Fibroblast of pulmonary artery (primary cell): ENCODE measurements around the gene WWOX.

ENCODE experiments used
- DNase-seq: peaks from one replicate; pipeline ENCODE4 v3.0.0-alpha.2; 2010; ENCODE audit warnings: low read depth
- H3K4me3 ChIP-seq: replicated peaks from 2 replicates; pipeline ENCODE4 v1.5.1; 2011; ENCODE audit warnings: low read depth, mild to moderate bottlenecking, control low read depth, low read length, moderate library complexity
- TF ChIP-seq, protein P1 (sequence below): IDR thresholded peaks from 2 replicates; pipeline ENCODE4 v1.5.1; 2011; ENCODE audit warnings: mild to moderate bottlenecking, control low read depth, low read length, inconsistent platforms; ENCODE audit errors: missing control alignments

WWOX gene

DNA sequence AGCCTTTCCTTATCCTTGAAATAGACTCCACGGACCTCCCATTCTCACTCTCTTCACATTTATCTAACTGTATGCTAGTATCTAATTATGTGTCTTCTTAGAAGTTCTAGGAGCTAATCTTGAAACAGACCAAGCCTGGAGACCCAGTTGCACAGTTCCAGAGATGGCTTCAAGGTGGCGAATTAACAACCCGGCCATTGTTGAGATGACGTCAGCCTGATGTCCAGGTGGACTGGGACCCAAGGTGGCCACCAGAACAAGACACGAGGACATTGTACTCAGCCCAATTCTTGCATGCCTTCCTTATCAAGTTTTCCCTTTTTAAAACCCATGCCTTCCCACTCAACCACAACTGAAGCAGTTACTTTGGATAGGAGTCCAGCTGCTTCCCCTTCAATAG lies 29.5 kb upstream of the WWOX start:
- TF ChIP-seq, protein P1, sequence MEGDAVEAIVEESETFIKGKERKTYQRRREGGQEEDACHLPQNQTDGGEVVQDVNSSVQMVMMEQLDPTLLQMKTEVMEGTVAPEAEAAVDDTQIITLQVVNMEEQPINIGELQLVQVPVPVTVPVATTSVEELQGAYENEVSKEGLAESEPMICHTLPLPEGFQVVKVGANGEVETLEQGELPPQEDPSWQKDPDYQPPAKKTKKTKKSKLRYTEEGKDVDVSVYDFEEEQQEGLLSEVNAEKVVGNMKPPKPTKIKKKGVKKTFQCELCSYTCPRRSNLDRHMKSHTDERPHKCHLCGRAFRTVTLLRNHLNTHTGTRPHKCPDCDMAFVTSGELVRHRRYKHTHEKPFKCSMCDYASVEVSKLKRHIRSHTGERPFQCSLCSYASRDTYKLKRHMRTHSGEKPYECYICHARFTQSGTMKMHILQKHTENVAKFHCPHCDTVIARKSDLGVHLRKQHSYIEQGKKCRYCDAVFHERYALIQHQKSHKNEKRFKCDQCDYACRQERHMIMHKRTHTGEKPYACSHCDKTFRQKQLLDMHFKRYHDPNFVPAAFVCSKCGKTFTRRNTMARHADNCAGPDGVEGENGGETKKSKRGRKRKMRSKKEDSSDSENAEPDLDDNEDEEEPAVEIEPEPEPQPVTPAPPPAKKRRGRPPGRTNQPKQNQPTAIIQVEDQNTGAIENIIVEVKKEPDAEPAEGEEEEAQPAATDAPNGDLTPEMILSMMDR, result no peak
- DNase-seq, result no peak
- H3K4me3 ChIP-seq, result no peak overlapping the region

DNA sequence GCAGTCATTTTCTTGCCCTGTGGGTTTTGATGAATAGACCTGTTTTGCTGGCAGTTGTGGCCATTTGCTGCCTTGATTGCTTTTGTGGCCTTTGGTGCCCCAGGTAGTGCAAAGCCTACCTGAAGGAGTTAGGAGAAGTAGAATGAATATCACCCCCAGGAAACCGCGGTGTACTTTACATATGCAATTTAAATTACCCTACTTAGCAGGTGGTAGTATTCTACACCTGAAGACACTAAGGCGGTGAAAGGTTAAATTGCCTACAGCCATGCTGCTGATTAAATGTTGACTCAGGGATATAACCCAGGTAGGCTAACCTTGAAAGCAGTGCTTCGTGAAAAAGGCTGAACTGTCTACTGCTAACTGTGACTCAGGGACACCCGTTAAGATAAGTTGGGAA lies 27.2 kb upstream of the WWOX start:
- no peak overlapping the region for H3K4me3 ChIP-seq
- DNase-seq, result no peak
- TF ChIP-seq, protein P1, result no peak

DNA sequence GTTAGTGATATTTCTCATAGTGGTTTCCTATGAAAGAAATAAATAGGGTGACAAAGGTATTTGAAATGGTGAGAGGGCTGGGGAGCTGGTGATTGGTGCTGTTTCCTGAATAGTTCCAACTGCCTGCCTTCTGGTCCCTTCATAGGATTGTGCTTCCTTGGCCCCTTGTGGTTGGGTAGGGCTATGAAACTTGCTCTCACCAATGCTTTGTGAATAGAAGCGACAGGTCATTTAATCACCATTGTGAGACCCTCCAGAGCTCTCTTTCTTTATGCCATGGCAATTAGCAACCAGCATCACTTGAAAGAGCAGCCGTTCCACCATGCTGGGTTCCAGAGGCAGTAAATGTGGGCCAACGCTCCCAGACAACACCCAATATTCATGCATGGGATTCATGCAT lies 23.7 kb upstream of the WWOX start:
- DNase-seq, result no peak
- TF ChIP-seq, protein P1, result no peak
- H3K4me3 ChIP-seq, result no peak overlapping the region

DNA sequence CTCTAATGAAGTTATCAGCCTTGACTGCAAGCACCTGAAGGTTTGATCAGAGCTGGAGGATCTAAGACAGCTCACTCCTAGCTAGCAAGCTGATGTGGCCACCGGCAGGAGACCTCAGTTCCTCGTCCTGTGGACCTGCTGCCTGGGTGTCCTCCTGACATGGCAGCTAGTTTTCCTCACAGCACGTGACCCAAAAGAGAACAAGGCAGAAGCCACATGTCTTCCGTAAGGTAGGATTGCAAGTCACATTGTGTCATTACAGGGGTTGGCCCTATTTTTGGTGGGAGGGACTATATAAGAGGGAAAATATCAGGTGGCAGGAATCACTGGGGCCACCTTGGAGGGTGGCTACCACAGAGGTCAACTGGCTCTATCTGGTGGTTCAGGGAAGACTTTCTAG lies 18.1 kb upstream of the WWOX start:
- no peak overlapping the region for H3K4me3 ChIP-seq
- no peak for DNase-seq
- TF ChIP-seq, protein P1, result no peak

DNA sequence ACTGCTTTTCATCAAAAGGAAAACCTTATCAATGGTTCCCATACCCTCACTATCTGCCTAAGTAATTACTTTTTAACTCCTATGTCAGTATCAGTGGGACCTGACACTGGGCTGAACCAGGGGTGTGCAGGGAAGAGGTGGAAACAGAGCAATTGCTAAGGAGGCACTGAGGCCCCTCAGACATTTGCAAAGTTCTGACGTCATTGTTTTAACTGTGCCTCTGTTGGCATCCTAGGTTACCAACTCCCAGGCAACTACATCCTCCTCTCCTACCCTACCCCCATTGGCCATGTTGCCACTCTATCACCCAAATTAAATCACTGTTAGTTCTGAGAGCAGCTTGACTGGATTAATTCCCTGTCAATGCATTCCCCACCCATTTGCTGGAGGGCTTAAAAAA lies 8.0 kb upstream of the WWOX start:
- TF ChIP-seq, protein P1, result no peak
- no peak overlapping the region for H3K4me3 ChIP-seq
- no peak for DNase-seq

DNA sequence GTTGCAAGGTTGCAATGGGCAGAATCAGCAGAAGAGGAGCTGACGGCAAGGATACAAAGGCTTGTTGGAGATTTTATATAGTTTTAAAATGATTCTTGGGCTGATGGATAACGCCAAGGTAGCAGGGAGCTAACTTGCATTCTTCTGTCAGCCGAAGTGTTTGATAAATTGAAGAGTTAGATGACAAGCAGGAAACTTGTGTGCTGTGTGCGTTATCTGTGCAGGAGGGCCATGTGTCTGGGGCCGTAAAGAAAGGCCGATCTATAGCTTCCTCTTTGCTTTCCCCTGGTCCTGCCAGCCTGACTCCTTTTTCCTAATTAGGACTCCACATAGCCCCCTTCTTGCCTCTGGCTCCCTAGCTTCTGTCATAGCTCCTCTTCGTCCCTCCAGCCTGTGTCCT lies 6.7 kb upstream of the WWOX start:
- DNase-seq, result no peak
- TF ChIP-seq, protein P1, result no peak
- no peak overlapping the region for H3K4me3 ChIP-seq

DNA sequence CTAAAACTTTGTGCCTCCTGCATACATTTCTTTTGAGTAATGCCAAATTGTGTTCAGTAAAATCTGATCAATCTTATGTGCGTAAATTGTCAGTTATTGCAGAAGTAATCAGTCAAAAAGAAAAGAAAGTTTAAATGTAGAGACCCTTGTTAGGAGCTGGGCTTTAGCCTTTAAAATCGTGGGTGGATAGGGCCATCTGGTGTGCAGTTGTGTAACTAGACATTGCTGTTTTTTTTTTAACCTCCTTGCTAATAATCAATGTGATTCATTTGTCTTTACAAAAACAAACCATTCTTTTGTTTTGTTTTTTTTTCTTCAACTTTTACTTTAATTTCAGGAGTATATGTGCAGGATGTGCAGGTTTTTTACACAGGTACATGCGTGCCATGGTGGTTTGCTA lies 5.3 kb upstream of the WWOX start:
- TF ChIP-seq, protein P1, result no peak
- no peak for DNase-seq
- no peak overlapping the region for H3K4me3 ChIP-seq
